ENCODE data around the gene HOXC5.

- TF ChIP-seq EZH2 (optimal IDR thresholded peaks at IDR 0.05; ENCODE audit: low read depth, low read length), result no peak
- TF ChIP-seq, protein P1, sequence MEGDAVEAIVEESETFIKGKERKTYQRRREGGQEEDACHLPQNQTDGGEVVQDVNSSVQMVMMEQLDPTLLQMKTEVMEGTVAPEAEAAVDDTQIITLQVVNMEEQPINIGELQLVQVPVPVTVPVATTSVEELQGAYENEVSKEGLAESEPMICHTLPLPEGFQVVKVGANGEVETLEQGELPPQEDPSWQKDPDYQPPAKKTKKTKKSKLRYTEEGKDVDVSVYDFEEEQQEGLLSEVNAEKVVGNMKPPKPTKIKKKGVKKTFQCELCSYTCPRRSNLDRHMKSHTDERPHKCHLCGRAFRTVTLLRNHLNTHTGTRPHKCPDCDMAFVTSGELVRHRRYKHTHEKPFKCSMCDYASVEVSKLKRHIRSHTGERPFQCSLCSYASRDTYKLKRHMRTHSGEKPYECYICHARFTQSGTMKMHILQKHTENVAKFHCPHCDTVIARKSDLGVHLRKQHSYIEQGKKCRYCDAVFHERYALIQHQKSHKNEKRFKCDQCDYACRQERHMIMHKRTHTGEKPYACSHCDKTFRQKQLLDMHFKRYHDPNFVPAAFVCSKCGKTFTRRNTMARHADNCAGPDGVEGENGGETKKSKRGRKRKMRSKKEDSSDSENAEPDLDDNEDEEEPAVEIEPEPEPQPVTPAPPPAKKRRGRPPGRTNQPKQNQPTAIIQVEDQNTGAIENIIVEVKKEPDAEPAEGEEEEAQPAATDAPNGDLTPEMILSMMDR (IDR thresholded peaks at IDR 0.05; ENCODE audit: low read length), result no peak
Measured at GRCh38 chr12:54005531-54005852, 27.4 kb upstream of the HOXC5 start.
